DOHH2 (cell line): ENCODE measurements around the gene BAG2.

Experiments
- EZH2phosphoT487 ChIP-seq: fragments of 200-600 bp; sonication (generic); IDR thresholded peaks from 2 replicates; pipeline ENCODE4 v1.6.1; 2017; ENCODE audit warnings: borderline replicate concordance, mild to moderate bottlenecking, antibody characterized with exemption, low read length, moderate library complexity, mixed read lengths
- TF ChIP-seq, protein P1 (sequence below): fragments of 200-600 bp; sonication (generic); IDR thresholded peaks from one replicate; pipeline ENCODE4 v1.5.1; 2014; ENCODE audit warnings: antibody characterized with exemption, mild to moderate bottlenecking, low read depth, low read length; ENCODE audit not compliant: poor library complexity, severe bottlenecking

DNA sequence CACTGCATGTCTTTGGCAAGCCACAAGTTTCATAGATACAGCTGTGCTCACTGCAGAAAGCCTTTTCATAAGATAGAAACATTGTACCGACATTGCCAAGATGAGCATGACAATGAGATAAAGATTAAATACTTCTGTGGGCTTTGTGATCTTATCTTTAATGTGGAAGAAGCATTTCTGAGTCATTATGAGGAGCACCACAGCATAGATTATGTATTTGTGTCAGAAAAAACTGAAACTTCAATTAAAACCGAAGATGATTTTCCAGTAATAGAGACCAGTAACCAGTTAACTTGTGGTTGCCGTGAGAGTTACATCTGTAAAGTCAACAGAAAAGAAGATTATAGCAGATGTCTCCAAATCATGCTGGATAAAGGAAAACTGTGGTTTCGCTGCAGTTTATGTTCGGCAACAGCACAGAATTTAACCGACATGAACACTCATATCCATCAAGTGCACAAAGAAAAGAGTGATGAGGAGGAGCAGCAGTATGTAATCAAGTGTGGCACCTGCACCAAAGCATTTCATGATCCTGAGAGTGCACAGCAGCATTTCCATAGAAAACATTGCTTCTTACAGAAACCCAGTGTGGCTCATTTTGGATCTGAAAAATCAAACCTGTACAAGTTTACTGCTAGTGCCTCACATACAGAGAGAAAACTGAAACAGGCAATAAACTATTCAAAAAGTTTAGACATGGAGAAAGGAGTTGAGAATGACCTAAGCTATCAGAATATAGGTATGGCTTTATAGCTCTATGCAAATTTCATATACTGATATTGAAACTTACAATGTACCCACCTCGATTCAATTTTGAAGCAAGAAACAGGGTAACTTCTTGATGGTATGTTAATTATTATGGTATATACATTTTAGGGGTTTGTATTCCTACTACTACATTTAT lies 23.9 kb upstream of the BAG2 start:
- TF ChIP-seq, protein P1, sequence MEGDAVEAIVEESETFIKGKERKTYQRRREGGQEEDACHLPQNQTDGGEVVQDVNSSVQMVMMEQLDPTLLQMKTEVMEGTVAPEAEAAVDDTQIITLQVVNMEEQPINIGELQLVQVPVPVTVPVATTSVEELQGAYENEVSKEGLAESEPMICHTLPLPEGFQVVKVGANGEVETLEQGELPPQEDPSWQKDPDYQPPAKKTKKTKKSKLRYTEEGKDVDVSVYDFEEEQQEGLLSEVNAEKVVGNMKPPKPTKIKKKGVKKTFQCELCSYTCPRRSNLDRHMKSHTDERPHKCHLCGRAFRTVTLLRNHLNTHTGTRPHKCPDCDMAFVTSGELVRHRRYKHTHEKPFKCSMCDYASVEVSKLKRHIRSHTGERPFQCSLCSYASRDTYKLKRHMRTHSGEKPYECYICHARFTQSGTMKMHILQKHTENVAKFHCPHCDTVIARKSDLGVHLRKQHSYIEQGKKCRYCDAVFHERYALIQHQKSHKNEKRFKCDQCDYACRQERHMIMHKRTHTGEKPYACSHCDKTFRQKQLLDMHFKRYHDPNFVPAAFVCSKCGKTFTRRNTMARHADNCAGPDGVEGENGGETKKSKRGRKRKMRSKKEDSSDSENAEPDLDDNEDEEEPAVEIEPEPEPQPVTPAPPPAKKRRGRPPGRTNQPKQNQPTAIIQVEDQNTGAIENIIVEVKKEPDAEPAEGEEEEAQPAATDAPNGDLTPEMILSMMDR: no peak
- no peak for TF ChIP-seq EZH2phosphoT487
